RWPE1 (cell line): ENCODE measurements around the gene PROCA1.
A peak's percentile ranks its signal among the peaks of the same experiment; 100 is the strongest.

ENCODE experiments used
- CTCF ChIA-PET: fragments of 350-600 bp; sonication (Branson Sonifier 250); formaldehyde crosslinking; extraction: SDS; loops from one replicate; lab custom pipeline; 2021; lab: Yijun Ruan, JAX
- POLR2A ChIA-PET: fragments of 400-600 bp; formaldehyde crosslinking; extraction: SDS; loops from one replicate; lab custom pipeline; 2020; ENCODE audit warnings: antibody characterized with exemption; ENCODE audit not compliant: low non-redundant PET; lab: Yijun Ruan, JAX
- DNase-seq: peaks from one replicate; pipeline ENCODE4 v3.0.0; 2012; ENCODE audit warnings: low spot score
- H3K27ac ChIP-seq: fragments of 450-650 bp; 2 replicates; pipeline ENCODE4 v1.5.1; 2017
- TF ChIP-seq, protein P1 (sequence below): fragments of 450-650 bp; conservative IDR thresholded peaks from 2 replicates; pipeline ENCODE4 v1.5.1; 2017; ENCODE audit warnings: low read depth, mild to moderate bottlenecking

PROCA1 gene

GRCh38 chr17:28657756-28658155 lies 53.9 kb downstream of the PROCA1 start:
- no peak for DNase-seq
- TF ChIP-seq, protein P1, sequence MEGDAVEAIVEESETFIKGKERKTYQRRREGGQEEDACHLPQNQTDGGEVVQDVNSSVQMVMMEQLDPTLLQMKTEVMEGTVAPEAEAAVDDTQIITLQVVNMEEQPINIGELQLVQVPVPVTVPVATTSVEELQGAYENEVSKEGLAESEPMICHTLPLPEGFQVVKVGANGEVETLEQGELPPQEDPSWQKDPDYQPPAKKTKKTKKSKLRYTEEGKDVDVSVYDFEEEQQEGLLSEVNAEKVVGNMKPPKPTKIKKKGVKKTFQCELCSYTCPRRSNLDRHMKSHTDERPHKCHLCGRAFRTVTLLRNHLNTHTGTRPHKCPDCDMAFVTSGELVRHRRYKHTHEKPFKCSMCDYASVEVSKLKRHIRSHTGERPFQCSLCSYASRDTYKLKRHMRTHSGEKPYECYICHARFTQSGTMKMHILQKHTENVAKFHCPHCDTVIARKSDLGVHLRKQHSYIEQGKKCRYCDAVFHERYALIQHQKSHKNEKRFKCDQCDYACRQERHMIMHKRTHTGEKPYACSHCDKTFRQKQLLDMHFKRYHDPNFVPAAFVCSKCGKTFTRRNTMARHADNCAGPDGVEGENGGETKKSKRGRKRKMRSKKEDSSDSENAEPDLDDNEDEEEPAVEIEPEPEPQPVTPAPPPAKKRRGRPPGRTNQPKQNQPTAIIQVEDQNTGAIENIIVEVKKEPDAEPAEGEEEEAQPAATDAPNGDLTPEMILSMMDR: no peak
- ChIA-PET CTCF (interaction anchor here (0.7 kb wide), 1 partner anchor 13 kb away, joined by 7 read pairs; the partner anchor contains the start of gene BLTP2), POLR2A (interaction anchor here (1.1 kb wide), 2 partner anchors 11 to 13 kb away, joined by 3 to 5 read pairs; partner anchors contain the start of gene BLTP2)
- peak overlapping the region; percentile 16; the same call in 1 of the 2 replicates for H3K27ac ChIP-seq

- peak overlapping the region; percentile 15; the same call in 1 of the 2 replicates for H3K27ac ChIP-seq
- TF ChIP-seq, protein P1: no peak
- ChIA-PET POLR2A (no interaction called here), CTCF (interaction anchor here (1.4 kb wide), 1 partner anchor 9 kb away, joined by 3 read pairs; no protein-coding TSS in a partner anchor)
- DNase-seq: no peak
These were observed 56.5 kb downstream of the PROCA1 start for GRCh38 chr17:28655160-28655559.
